GM12874 (cell line): ENCODE measurements around the gene PSMB7.

Experiments
- CTCF ChIP-seq: IDR thresholded peaks from 2 replicates; pipeline ENCODE4 v1.5.1; 2011; ENCODE audit warnings: low read depth, mild to moderate bottlenecking, control low read depth, low read length, moderate library complexity; ENCODE audit not compliant: insufficient read depth

Gene PSMB7

DNA sequence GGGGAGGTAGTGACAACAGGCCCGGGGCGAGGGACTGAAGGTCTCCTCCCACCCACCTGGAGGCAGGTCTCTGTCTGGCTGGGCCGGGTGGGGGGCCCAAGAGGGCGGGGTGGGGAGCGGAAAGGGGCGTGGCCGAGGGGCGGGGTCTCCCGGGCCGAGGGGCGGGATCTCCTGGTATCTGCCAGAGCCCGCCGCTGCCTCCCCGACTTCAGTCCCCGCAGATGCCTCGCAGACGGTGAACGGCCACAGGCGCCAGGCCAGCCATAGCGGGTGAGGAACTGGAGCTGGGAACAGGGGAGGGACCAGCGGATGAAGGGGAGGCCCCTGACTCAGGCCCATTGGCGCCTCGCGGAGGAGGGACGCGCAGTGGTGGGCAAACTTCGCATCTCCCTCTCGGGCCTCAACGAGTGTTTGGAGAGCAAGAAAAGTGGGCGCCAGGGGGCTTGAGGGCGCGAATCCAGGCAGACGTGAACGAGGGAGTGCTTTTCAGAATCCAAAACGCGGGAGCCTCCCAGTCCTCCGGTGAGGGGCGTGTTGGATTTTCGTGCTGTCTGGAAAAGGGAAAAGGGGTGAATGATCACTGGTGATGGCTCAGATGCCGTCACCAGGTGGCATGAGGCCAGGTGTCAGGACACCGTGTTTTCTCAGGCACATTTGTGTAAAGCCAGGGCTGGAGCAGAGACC is 35.1 kb upstream of the PSMB7 start, which contains the start of gene ADGRD2:
Gene ADGRD2 (plus strand): TSS at position 211 of the 684 bp plus-strand sequence. CDS start 1,216 bp downstream, outside the sequence.
- TF ChIP-seq CTCF, result no peak

GRCh38 chr9:124449381-124450151 is 34.3 kb upstream of the PSMB7 start:
- no peak for TF ChIP-seq CTCF

GRCh38 chr9:124448019-124448418 is 32.8 kb upstream of the PSMB7 start:
- TF ChIP-seq CTCF, result no peak

- no peak for TF ChIP-seq CTCF
These were observed 32.0 kb upstream of the PSMB7 start for GRCh38 chr9:124447297-124447661.

GRCh38 chr9:124444166-124444565 is 28.9 kb upstream of the PSMB7 start:
- no peak for TF ChIP-seq CTCF

GRCh38 chr9:124443625-124444024 is 28.4 kb upstream of the PSMB7 start:
- no peak for TF ChIP-seq CTCF

GRCh38 chr9:124442826-124443225 is 27.6 kb upstream of the PSMB7 start:
- TF ChIP-seq CTCF, result no peak
